ENCODE measurements around the gene DPYD. TPM values are rescaled to one million over a fixed set of nuclear protein-coding genes. Genes with fewer than 3 reads are reported as not detected.

DPYD gene
- total RNA-seq, 2 donors from 2014 or later = 9.2 to 17.5 TPM

DNA sequence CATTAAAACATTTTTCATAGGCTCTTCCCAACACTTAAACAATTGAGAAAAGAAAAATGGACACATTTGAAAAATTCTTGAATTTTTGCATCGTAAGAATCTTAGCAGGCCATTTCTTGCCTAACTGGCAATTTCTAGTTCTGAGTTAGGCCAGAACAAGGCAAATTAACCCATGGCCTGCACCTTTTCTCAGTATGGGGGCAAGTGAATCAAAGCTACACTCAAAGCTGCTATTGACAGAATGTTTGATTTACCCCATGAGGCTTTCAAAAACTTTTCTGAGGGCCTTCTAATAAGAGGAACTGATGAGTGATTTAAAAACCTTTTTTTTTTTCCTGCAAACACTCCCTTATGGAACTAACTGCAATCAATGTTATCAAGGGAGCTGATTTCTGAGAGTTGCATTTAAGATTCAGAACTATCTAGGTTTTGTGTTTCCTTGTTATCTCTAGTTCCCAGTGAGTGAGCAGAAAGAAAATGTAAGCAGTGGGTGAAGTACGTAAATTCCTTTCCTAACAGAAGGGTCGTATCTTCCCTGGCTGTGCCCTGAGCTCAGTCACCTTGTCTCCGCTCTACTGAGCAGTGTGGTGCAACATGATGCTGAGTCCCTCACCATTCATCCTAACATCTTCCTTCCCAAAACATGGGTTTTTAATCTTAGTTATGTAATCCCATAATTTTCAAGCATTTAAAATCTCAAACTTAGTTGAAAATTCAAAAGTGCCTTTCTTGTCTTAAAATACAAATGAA lies 353.7 kb downstream of the DPYD start:
- H3K9me3 Mint-ChIP-seq = no peaks in the 10 kb centered on the region
- H3K9ac ChIP-seq (ENCODE audit: extremely low read depth, low read length, poor library complexity, severe bottlenecking) = no peak overlapping the region
- 35 to 75% methylated on average over 2 to 4 of the region's 4 CpGs for WGBS, 2 experiments (ENCODE audit: insufficient coverage in 1 of 2, insufficient read length in 1 of 2)
- peak; percentile 63 for DNase-seq
- no peaks in the 10 kb centered on the region for H3K36me3 ChIP-seq (ENCODE audit: control insufficient read depth, insufficient read depth, low read length)
- no peaks in the 10 kb centered on the region for H3K27me3 ChIP-seq (ENCODE audit: control insufficient read depth, insufficient read depth, low read length, poor library complexity, severe bottlenecking)
- no peak for TF ChIP-seq CTCF (conservative IDR thresholded peaks at IDR 0.05)
- H3K27me3 Mint-ChIP-seq (ENCODE audit: insufficient read depth) = no peaks in the 10 kb centered on the region
- no peak overlapping the region for H3K27ac ChIP-seq (ENCODE audit: low read depth, low read length)
- H3K4me1 Mint-ChIP-seq = peaks cover 40% of the 10 kb centered on the region
- peak overlapping the region; percentile 49 for H3K27ac Mint-ChIP-seq
- no peaks in the 10 kb centered on the region for H3K36me3 Mint-ChIP-seq (ENCODE audit: low read depth)
- H3K9me3 ChIP-seq (ENCODE audit: control insufficient read depth, low read length) = no peaks in the 10 kb centered on the region
- H3K4me3 ChIP-seq (ENCODE audit: low read length) = no peak overlapping the region
- peaks cover 11% of the 10 kb centered on the region for H3K4me1 ChIP-seq (ENCODE audit: control insufficient read depth, insufficient read depth, low read length)
- no peak overlapping the region for H3K4me3 Mint-ChIP-seq

DNA sequence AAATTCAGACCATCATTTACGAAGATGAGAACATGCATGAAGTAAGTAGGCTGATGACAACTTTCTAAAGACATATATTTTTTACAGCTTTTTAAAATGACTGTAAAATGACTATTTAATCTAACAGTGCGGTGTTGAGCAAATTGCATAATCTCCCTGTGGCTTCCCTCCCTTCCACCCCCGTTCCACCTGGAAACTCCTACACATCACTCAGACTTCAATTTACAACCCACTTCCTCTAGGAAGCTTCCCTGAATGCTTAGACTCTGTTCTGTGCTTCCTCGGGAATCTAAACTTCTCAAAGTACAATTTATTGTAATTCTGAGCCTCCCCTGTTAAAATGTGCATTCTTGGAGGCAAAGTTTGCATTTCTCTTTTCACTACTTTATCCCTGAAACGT lies 354.9 kb downstream of the DPYD start:
- peaks cover 11% of the 10 kb centered on the region for H3K4me1 ChIP-seq (ENCODE audit: control insufficient read depth, insufficient read depth, low read length)
- no peak overlapping the region for H3K27ac ChIP-seq (ENCODE audit: low read depth, low read length)
- TF ChIP-seq CTCF (conservative IDR thresholded peaks at IDR 0.05) = no peak
- DNase-seq = no peak
- H3K9me3 ChIP-seq (ENCODE audit: control insufficient read depth, low read length) = no peaks in the 10 kb centered on the region
- Mint-ChIP-seq H3K36me3 (ENCODE audit: low read depth) (no peaks in the 10 kb centered on the region), H3K27me3 (ENCODE audit: insufficient read depth) (peaks cover under 1% of the 10 kb centered on the region), H3K27ac (no peak overlapping the region), H3K4me1 (peaks cover 40% of the 10 kb centered on the region), H3K9me3 (no peaks in the 10 kb centered on the region), H3K4me3 (no peak overlapping the region)
- H3K9ac ChIP-seq (ENCODE audit: extremely low read depth, low read length, poor library complexity, severe bottlenecking) = no peak overlapping the region
- WGBS, 2 experiments (ENCODE audit: insufficient coverage in 1 of 2, insufficient read length in 1 of 2) = 69 to 94% methylated on average over 3 to 5 of the region's 5 CpGs
- H3K4me3 ChIP-seq (ENCODE audit: low read length) = no peak overlapping the region
- no peaks in the 10 kb centered on the region for H3K36me3 ChIP-seq (ENCODE audit: control insufficient read depth, insufficient read depth, low read length)
- H3K27me3 ChIP-seq (ENCODE audit: control insufficient read depth, insufficient read depth, low read length, poor library complexity, severe bottlenecking) = no peaks in the 10 kb centered on the region

DNA sequence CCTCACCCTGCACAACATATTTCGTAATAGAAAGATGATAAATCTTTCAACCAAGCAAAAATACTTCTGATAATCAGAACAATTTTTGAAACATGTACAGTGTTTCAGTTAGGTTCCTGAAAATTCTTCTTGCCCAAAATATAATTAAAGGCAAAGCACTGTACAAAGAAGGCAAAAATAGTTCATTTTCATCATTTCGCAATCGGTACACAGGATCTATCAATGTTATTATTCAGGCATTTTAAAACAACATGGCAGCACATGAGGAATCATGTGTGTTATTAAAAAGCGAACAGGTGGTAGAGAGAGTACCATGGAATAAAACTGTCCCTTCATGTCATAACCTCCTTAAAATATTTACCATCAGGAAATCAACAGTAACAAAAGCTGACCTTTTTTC lies 356.9 kb downstream of the DPYD start:
- TF ChIP-seq CTCF (conservative IDR thresholded peaks at IDR 0.05) = no peak
- Histone ChIP-seq H3K9me3 (ENCODE audit: control insufficient read depth, low read length) (no peaks in the 10 kb centered on the region), H3K4me3 (ENCODE audit: low read length) (no peak overlapping the region), H3K27ac (ENCODE audit: low read depth, low read length) (no peak overlapping the region), H3K4me1 (ENCODE audit: control insufficient read depth, insufficient read depth, low read length) (peaks cover 11% of the 10 kb centered on the region), H3K9ac (ENCODE audit: extremely low read depth, low read length, poor library complexity, severe bottlenecking) (no peak overlapping the region), H3K27me3 (ENCODE audit: control insufficient read depth, insufficient read depth, low read length, poor library complexity, severe bottlenecking) (no peaks in the 10 kb centered on the region), H3K36me3 (ENCODE audit: control insufficient read depth, insufficient read depth, low read length) (no peaks in the 10 kb centered on the region)
- Mint-ChIP-seq H3K4me1 (peaks cover 39% of the 10 kb centered on the region), H3K9me3 (no peaks in the 10 kb centered on the region), H3K36me3 (ENCODE audit: low read depth) (no peaks in the 10 kb centered on the region), H3K4me3 (no peak overlapping the region), H3K27ac (no peak overlapping the region), H3K27me3 (ENCODE audit: insufficient read depth) (peaks cover 5% of the 10 kb centered on the region)
- DNase-seq = no peak
- WGBS, 2 experiments (ENCODE audit: insufficient coverage in 1 of 2, insufficient read length in 1 of 2) = 95 to 100% methylated on average over 1 to 4 of the region's 4 CpGs

Data from endodermal cell (in vitro differentiated cells).